ENCODE data around the gene C3orf22.

- no peak for TF ChIP-seq CTCF (IDR thresholded peaks at IDR 0.05; ENCODE audit: low read length)
- TF ChIP-seq EZH2 (optimal IDR thresholded peaks at IDR 0.05; ENCODE audit: low read depth, low read length) = no peak
These were observed 18.5 kb upstream of the C3orf22 start for GRCh38 chr3:126577261-126577660.
